GM12878 (cell line): Measurements from ENCODE around the gene TBC1D25. TPM values are rescaled to one million over a fixed set of nuclear protein-coding genes. Genes with fewer than 3 reads are reported as not detected.

Source experiments
- ATAC-seq: fragments of 200-7000 bp; cut with Tn5 transposase; 3 replicates; pipeline ENCODE4 v1.9.1; 2020; ENCODE audit warnings: mild to moderate bottlenecking, moderate library complexity
- BruUV-seq: library from RNA; stranded (reverse); fragments of 400-500 nt; replicated peaks from 2 replicates; lab custom pipeline; 2021; lab: Mats Ljungman, UMichigan
- CTCF ChIA-PET: fragments of 300-600 bp; sonication (Branson Sonifier 250); formaldehyde crosslinking; extraction: SDS; loops from one replicate; lab custom pipeline; 2021; ENCODE audit warnings: inconsistent platforms; lab: Yijun Ruan, JAX
- POLR2A ChIA-PET: fragments of 350-600 bp; formaldehyde crosslinking; extraction: SDS; loops from one replicate; lab custom pipeline; 2021; ENCODE audit warnings: inconsistent platforms; lab: Charles Lee
- RAD21 ChIA-PET: fragments of 300-600 bp; sonication (Branson Sonifier 250); formaldehyde crosslinking; loops from one replicate; lab custom pipeline; 2023; ENCODE audit warnings: antibody characterized with exemption; ENCODE audit not compliant: unreplicated experiment; lab: Charles Lee
- SMC1A ChIA-PET: fragments of 300-600 bp; sonication (Branson Sonifier 250); formaldehyde crosslinking; loops from one replicate; lab custom pipeline; 2023; ENCODE audit not compliant: unreplicated experiment, uncharacterized antibody; lab: Charles Lee
- DNase-seq: peaks from one replicate; pipeline ENCODE4 v3.0.0-alpha.2; 2011; ENCODE audit warnings: low read depth, low spot score
- FAIRE-seq: peaks from 3 replicates; lab custom pipeline; 2011; peaks lifted over from hg19 to GRCh38; lab: Jason Lieb, UNC
- H2AFZ ChIP-seq: 2 replicates; pipeline ENCODE4 v1.6.0; 2011; ENCODE audit warnings: low read depth, low read length, control low read depth; ENCODE audit not compliant: control insufficient read depth
- H3K27ac ChIP-seq: 2 replicates; pipeline ENCODE4 v1.5.1; 2011; ENCODE audit warnings: control low read depth; ENCODE audit not compliant: control insufficient read depth, insufficient read depth
- H3K27me3 ChIP-seq, 2 experiments: replicated peaks in 1 of 2; 2 replicates each; pipeline versions ENCODE4 v1.6.0 to v1.6.1; 2011; ENCODE audit warnings: low read length in 1 of 2; ENCODE audit not compliant: control insufficient read depth in 2 of 2, insufficient read depth in 2 of 2
- H3K36me3 ChIP-seq, 2 experiments: 2 replicates each; pipeline ENCODE4 v1.5.1; 2011; ENCODE audit warnings: low read length in 1 of 2; ENCODE audit not compliant: control insufficient read depth in 2 of 2, insufficient read depth in 2 of 2
- H3K4me1 ChIP-seq: 2 replicates; pipeline ENCODE4 v1.6.1; 2011; ENCODE audit warnings: mild to moderate bottlenecking, low read length, moderate library complexity, mixed read lengths; ENCODE audit not compliant: control insufficient read depth, insufficient read depth
- H3K4me2 ChIP-seq: 2 replicates; pipeline ENCODE4 v1.6.0; 2011; ENCODE audit warnings: control low read depth; ENCODE audit not compliant: control insufficient read depth, insufficient read depth
- H3K4me3 ChIP-seq: fragments of 200-600 bp; sonication (generic); 2 replicates; pipeline ENCODE4 v1.5.1; 2016
- H3K79me2 ChIP-seq: 2 replicates; pipeline ENCODE4 v1.6.0; 2011; ENCODE audit warnings: low read length; ENCODE audit not compliant: control insufficient read depth, insufficient read depth
- H3K9ac ChIP-seq: 2 replicates; pipeline ENCODE4 v1.8.0; 2011; ENCODE audit warnings: low read length, control low read depth, mixed read lengths; ENCODE audit not compliant: control insufficient read depth, insufficient read depth
- H3K9me3 ChIP-seq: replicated peaks from 3 replicates; pipeline ENCODE4 v1.5.1; 2011; ENCODE audit warnings: mild to moderate bottlenecking, low read length; ENCODE audit not compliant: control insufficient read depth, insufficient read depth
- H4K20me1 ChIP-seq: 2 replicates; pipeline ENCODE4 v1.6.0; 2011; ENCODE audit not compliant: control insufficient read depth, insufficient read depth
- CBFB ChIP-seq: IDR thresholded peaks from 2 replicates; pipeline ENCODE4 v1.6.1; 2016; ENCODE audit warnings: antibody characterized with exemption, low read depth
- EED ChIP-seq: sonication (generic); IDR thresholded peaks from 2 replicates; pipeline ENCODE4 v1.6.1; 2016; ENCODE audit warnings: antibody characterized with exemption, low read depth
- KAT2A ChIP-seq: conservative IDR thresholded peaks from 2 replicates; pipeline ENCODE4 v1.6.1; 2011; ENCODE audit warnings: low read depth, low read length; ENCODE audit not compliant: control insufficient read depth
- MEF2A ChIP-seq: IDR thresholded peaks from 2 replicates; pipeline ENCODE4 v1.6.1; 2011; ENCODE audit warnings: low read depth, mild to moderate bottlenecking, low read length, moderate library complexity; ENCODE audit not compliant: insufficient read depth
- MYB ChIP-seq: fragments of 150-350 bp; IDR thresholded peaks from 2 replicates; pipeline ENCODE4 v1.6.1; 2014; ENCODE audit warnings: mild to moderate bottlenecking, low read depth, low read length, borderline replicate concordance
- NR2C2 ChIP-seq: IDR thresholded peaks from 2 replicates; pipeline ENCODE4 v1.6.1; 2011; ENCODE audit warnings: borderline replicate concordance, low read depth; ENCODE audit not compliant: control insufficient read depth, insufficient read length
- WGBS: methylation state at CpG from one replicate; pipeline ENCODE4 v1.1.6; 2016; ENCODE audit warnings: low lambda C conversion rate; ENCODE audit not compliant: insufficient replicate concordance, insufficient coverage; ENCODE audit errors: missing lambda C conversion rate; 5-methylcytosine and 5-hydroxymethylcytosine counted together
- in situ Hi-C: fragments of 300-500 bp; cut with MboI; formaldehyde crosslinking; loops from 9 replicates; pipeline ENCODE4 v1.14.3; 2018; ENCODE audit warnings: mixed read lengths
- intact Hi-C: fragments of 100-400 bp; cut with micrococcal nuclease; formaldehyde crosslinking; loops from one replicate; pipeline ENCODE4 v1.14.2; 2022; ENCODE audit not compliant: unreplicated experiment
- polyA plus RNA-seq, 11 experiments: library from polyadenylated mRNA; depleted of rRNA in 4 of 11; unstranded in 6 of 11; stranded (reverse) in 5 of 11; fragments of >200 nt; fragmentation: Nextera tagmentation in 4 of 11; fragmentation: Illumina TruSeq in 1 of 11; extraction: Ambion mirVana in 4 of 11; extraction: Trizol in 1 of 11; gene quantifications; 1 replicate in 1 of 11; 2 replicates in 10 of 11; pipeline versions ENCODE4 v1.2.1 to v1.2.3, GENCODE V29; 2011 to 2016; ENCODE audit warnings: inconsistent platforms in 2 of 11, missing spikeins in 2 of 11, low read depth in 1 of 11
- total RNA-seq, 4 experiments: library from RNA; depleted of rRNA in 3 of 4; stranded (reverse); fragments of >200 nt in 3 of 4; fragmentation: Illumina TruSeq in 1 of 4; extraction: Trizol in 1 of 4; gene quantifications; 2 replicates each; pipeline versions ENCODE4 v1.2.1 to v1.2.3, GENCODE V29; 2013 to 2021
- TF ChIP-seq, protein P1 (sequence below): fragments of 450-650 bp; formaldehyde crosslinking; IDR thresholded peaks from 2 replicates; pipeline ENCODE4 v1.5.0; 2022; ENCODE audit warnings: mild to moderate bottlenecking, missing genetic modification characterization
- TF ChIP-seq, protein P2 (sequence below): fragments of 450-650 bp; IDR thresholded peaks from 2 replicates; pipeline ENCODE4 v1.6.1; 2016; ENCODE audit warnings: mild to moderate bottlenecking, moderate library complexity, borderline replicate concordance

Gene TBC1D25
- total and polyA plus RNA-seq, 10 of the 15 experiments (the other 5 are each of a cell fraction or from before 2014, with no cell fraction given) = 0.79 to 17.3 (median 10.0) TPM

DNA sequence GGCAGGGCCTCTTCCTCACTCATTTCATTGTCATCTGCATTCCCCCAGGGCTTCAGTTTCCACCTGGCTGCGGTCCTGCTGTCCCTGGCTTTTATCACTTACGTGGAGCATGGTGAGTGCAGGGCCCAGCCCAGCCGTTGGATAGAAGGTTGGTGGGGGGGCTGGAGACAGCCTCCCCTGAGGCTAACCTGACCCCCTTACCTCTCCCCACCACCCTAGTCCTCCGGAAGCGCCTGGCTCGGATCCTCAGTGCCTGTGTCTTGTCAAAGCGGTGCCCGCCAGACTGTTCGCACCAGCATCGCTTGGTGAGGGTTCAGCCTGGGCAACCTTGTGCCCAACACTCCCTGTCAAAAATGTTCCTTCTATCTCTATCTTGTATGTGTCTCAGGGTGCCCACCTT, 23.7 kb upstream of the TBC1D25 start (continued):
- TF ChIP-seq, protein P1, sequence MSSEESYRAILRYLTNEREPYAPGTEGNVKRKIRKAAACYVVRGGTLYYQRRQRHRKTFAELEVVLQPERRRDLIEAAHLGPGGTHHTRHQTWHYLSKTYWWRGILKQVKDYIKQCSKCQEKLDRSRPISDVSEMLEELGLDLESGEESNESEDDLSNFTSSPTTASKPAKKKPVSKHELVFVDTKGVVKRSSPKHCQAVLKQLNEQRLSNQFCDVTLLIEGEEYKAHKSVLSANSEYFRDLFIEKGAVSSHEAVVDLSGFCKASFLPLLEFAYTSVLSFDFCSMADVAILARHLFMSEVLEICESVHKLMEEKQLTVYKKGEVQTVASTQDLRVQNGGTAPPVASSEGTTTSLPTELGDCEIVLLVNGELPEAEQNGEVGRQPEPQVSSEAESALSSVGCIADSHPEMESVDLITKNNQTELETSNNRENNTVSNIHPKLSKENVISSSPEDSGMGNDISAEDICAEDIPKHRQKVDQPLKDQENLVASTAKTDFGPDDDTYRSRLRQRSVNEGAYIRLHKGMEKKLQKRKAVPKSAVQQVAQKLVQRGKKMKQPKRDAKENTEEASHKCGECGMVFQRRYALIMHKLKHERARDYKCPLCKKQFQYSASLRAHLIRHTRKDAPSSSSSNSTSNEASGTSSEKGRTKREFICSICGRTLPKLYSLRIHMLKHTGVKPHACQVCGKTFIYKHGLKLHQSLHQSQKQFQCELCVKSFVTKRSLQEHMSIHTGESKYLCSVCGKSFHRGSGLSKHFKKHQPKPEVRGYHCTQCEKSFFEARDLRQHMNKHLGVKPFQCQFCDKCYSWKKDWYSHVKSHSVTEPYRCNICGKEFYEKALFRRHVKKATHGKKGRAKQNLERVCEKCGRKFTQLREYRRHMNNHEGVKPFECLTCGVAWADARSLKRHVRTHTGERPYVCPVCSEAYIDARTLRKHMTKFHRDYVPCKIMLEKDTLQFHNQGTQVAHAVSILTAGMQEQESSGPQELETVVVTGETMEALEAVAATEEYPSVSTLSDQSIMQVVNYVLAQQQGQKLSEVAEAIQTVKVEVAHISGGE (CRISPR knock-in tag) = no peak
- TF ChIP-seq, protein P2, sequence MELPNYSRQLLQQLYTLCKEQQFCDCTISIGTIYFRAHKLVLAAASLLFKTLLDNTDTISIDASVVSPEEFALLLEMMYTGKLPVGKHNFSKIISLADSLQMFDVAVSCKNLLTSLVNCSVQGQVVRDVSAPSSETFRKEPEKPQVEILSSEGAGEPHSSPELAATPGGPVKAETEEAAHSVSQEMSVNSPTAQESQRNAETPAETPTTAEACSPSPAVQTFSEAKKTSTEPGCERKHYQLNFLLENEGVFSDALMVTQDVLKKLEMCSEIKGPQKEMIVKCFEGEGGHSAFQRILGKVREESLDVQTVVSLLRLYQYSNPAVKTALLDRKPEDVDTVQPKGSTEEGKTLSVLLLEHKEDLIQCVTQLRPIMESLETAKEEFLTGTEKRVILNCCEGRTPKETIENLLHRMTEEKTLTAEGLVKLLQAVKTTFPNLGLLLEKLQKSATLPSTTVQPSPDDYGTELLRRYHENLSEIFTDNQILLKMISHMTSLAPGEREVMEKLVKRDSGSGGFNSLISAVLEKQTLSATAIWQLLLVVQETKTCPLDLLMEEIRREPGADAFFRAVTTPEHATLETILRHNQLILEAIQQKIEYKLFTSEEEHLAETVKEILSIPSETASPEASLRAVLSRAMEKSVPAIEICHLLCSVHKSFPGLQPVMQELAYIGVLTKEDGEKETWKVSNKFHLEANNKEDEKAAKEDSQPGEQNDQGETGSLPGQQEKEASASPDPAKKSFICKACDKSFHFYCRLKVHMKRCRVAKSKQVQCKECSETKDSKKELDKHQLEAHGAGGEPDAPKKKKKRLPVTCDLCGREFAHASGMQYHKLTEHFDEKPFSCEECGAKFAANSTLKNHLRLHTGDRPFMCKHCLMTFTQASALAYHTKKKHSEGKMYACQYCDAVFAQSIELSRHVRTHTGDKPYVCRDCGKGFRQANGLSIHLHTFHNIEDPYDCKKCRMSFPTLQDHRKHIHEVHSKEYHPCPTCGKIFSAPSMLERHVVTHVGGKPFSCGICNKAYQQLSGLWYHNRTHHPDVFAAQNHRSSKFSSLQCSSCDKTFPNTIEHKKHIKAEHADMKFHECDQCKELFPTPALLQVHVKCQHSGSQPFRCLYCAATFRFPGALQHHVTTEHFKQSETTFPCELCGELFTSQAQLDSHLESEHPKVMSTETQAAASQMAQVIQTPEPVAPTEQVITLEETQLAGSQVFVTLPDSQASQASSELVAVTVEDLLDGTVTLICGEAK = no peak

DNA sequence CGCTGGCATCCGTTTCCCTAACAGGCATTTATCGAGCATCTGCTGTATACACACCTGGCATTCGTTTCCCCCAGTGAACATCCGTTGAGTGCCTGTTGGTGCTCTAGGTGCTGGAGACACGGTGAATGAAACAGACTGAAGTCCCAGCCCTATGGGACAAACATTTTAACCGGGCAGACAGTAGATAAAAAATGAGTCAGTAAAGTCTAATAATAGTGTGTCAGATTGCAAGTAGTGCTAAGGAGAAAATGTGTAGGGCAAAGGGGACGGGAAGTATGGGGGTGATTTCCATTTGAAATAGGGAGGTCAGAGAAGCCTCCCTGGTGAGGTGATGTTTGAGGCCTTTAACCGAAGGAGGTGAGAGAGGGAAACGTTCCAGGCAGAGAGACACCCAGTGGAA, 23.2 kb upstream of the TBC1D25 start:
- in situ Hi-C loops (no loop called here), intact Hi-C loops (no loop called here)
- CTCF ChIA-PET = no interaction called here
- TF ChIP-seq NR2C2 (no peak), MEF2A (no peak), CBFB (no peak), KAT2A (no peak), MYB (no peak), EED (no peak)
- TF ChIP-seq, protein P2 = no peak

More for the DNA sequence above, 23.2 kb upstream of the TBC1D25 start:
- H3K36me3 ChIP-seq = no peaks in the 10 kb centered on the region
- H3K27me3 ChIP-seq = no peaks in the 10 kb centered on the region
- no peak overlapping the region for H3K4me2 ChIP-seq
- ChIA-PET RAD21 (no interaction called here), SMC1A (no interaction called here), POLR2A (no interaction called here)
- H3K9me3 ChIP-seq = no peaks in the 10 kb centered on the region
- ATAC-seq (no peak), FAIRE-seq (no peak), DNase-seq (no peak)
- H3K27ac ChIP-seq = no peak overlapping the region
- no peak overlapping the region for H3K4me3 ChIP-seq
- H4K20me1 ChIP-seq = no peaks in the 10 kb centered on the region
- H2AFZ ChIP-seq = no peak overlapping the region
- 67% methylated on average over 10 of the region's 10 CpGs for WGBS
- no peak overlapping the region for H3K9ac ChIP-seq
- peaks cover 7% of the 10 kb centered on the region; the same call in 1 of the 2 replicates for H3K4me1 ChIP-seq
- H3K79me2 ChIP-seq = no peaks in the 10 kb centered on the region
- BruUV-seq = no TSS peak
